ENCODE data around the gene BEND7.
A peak's percentile ranks its signal among the peaks of the same experiment; 100 is the strongest.
"Not testable (repeated sequence)": the region's sequence is repeated elsewhere in the genome, so short reads cannot be mapped to it uniquely, and the experiment has no call there.

Gene BEND7

DNA sequence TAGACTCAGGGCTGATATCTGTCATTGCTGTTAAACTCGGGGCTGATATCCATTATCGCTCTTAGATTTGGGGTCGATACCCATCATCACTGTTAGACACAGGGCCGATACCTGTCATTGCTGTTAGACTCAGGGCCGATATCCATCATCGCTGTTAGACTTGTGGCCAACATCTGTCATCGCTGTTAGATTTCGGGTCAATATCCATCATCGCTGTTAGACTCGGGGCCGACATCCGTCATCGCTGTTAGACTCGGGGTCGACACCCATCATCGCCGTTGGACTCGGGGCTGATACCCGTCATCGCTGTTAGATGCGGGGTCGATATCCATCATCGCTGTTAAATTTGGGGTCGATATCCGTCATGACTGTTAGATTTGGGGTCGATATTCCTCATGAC is 54.8 kb downstream of the BEND7 start:
- DNase-seq: no peak

DNA sequence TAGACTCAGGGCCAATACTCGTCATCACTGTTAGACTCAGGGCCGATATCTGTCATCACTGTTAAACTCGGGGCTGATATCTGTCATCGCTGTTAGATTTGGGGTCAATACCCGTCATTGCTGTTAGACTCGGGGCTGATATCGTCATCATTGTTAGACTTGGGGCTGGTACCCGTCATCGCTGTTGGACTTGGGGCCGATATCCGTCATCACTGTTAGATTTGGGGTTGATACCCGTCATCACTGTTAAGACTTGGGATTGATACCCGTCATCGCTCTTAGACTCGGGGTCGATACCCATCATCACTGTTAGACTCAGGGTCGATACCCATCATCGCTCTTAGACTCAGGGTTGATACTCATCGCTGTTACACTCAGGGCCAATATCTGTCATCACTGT is 56.5 kb downstream of the BEND7 start:
- DNase-seq: no peak

DNA sequence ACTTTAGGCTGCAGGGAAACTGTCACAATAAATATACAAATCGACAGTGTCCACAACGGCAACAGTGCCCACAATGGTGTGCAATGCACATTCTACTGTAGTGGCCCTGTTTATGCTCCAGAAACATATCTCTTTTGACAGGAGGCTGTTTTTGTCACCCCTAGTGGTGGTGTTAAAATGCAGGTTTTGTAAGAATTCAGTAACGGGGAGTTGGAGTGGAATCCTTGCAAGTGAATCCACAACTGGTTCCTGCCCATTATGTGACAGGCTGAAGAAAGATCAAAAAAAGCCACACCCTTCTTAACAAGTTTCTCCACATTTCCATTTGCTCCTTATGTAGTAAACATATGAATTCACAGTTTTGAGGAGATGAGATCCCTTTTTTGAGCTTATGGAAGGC is 58.5 kb downstream of the BEND7 start:
- DNase-seq: no peak

DNA sequence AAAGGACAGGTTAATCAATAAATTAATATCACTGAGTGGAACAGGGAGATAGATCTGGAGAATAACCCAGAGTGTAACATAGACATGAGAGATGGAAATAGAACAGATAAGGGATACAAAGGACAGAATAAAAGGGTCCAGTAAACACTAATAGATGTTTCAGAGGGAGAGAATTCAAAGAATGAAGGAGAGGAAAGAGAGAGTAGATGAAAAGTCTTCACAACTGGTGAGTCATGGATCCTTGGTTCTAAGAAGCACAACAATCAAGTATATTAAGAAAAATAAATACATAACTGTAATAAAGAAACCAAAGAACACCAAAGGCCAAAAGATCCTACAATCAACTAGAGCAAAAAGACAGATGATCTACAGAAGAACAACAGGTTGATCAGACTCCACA is 66.3 kb downstream of the BEND7 start:
- DNase-seq: peak; percentile 48

DNA sequence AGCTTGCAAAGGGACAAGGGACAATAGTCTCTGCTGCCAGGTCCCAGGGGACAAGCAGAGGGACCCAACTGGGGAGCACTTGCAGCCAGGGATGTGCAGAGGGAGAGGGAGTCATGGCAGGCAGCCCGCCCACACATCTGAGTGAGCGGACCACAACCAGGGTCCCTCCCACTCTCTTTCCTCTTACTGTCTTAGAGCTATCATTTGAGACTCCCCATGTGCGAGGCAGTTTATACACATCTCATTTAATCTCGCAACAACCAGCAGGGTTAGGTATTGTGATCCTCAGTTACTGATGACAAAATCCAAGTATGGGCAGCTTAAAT is 70.2 kb downstream of the BEND7 start:
- DNase-seq: no peak

DNA sequence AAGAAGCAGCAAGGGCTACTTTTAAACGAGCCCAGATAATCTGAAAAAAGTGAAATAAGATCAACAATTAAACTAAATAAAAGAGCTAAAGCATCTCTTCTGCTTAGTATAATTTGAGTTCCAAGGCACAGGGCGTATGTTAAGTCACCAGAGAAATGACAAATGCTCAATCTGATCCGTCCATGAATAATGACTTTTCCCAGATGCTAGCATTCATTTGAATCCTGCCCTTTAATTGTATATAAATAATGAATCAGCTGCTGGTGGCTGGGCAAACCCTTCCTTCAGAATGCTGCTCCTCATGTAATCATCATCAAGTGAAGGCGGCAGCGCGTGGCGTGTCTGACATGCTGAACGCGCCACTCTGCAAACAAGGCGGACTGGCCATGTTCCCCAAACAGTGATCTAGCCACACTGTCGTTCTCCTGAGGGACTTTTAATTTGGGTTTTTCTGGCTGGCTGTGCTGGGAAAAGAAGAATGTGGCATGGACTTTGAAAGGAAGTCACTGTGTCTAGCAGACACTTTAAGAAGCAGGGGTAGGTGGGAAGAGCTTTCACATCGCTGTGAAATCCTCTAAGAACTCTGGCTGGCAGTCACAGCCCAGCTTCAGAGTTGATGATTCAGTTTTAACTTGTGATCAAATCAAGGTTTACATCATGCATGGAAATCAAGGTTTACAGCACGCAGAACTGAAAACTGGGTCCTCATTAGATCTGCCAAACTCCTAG is 70.7 kb downstream of the BEND7 start:
- DNase-seq: no peak

DNA sequence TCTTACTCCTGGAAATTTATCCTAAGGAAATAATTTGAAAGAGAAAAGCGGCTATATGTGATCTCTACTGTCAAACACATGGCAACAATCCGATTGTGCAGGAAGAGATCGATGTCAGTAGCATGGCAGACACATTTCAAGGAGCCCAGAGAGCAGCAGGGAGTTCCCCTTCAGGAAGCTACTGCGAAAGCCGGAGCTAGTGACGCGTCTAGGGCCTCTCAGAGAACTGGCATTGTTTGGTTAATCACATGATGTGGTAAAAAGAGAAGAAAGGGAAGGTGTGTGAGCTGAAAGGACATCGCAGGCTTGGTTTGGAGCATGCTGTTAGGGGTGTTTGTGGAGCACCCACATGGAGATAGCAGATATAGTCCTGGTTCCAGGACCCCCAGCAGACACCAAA is 74.9 kb downstream of the BEND7 start:
- DNase-seq: no peak

DNA sequence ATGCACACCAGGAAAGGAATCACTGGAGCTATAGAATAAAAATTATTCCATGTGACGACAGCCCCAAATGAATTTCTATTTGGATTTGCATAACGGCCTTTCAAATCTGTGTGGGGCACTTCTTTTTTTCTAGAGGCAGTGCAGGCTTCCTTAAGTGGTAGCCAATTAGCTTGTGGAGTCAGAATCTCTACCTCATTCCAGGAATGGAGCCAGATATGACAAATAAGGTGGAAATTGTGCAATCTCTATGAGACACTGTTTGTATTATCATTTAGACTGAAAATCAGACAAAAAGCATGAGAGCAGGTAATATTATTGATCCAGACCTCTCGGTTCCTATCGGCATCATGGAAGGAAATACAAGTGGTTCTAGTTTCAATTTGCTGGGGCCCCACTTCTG is 78.7 kb downstream of the BEND7 start:
- DNase-seq: peak; percentile 11

DNA sequence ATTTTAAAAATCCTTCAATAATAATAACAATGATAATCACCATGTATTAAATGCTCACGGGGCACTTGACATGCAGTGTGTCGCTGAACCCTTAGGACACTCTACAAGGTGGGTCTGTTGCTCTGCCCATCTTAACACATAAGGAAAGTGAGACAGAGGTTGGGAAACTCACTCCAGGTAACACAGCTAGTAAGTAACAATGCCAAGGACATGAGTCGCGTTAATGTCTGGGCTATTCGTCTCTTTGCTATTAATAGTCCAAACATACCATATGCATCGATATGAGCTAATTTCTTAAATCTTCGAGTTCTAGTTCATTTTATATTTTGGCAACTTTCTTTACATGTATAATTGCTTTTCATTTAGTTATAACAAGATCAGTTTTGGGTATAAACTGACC is 79.5 kb downstream of the BEND7 start:
- DNase-seq: peak; percentile 25

DNA sequence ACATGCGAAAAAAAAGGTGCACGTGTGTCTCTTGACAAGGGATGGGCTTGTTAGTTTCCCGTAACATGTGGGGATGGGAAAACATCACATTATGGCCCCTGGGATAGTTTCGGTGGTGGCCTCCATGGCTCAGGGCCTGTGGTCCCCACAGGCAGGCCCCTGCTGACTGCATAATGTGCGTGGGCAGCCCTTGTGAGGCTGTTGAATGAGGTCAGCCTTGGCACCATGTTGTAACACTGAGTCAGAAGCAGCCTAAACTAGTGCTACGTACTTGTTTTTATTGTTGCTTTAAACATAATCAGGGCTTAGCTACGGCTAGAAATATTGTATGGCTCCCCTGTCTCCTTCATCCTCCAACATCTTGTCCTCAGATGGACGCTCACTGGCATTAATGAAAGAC is 80.6 kb downstream of the BEND7 start:
- DNase-seq: no peak

DNA sequence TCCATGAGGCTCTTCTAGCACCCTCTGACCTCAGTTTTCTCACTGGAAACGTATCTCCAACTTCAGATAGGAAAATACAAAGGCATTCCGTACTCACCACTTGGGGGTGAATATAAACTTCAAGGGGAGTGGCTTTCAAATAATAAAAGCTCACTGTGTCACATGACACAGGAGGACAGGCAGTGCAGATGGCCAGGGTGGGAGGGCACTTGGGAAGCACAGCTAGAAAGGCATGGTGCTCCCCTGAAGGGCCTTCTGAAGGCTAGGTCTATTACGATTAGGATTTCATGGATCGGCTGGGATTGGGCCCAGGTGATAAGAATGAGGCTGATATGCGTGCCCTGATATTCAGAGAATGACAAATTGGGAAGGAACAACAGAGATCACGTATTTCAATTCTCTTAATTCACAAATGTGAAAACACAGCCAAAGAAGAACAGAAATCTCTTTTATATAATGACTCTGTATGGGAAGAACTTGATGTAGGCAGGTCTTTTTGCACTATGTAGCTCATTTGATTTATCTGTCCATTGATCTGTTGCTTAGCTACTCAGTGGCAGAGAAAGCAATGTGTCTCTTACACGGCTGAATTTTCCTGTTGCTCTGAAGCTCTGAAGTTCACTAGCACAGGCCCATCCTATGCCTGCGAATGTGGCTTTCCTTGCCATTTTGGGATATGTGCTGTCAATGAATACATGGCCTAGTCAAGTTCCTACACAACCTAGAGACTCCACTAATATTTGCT is 83.0 kb downstream of the BEND7 start:
- DNase-seq: no peak

DNA sequence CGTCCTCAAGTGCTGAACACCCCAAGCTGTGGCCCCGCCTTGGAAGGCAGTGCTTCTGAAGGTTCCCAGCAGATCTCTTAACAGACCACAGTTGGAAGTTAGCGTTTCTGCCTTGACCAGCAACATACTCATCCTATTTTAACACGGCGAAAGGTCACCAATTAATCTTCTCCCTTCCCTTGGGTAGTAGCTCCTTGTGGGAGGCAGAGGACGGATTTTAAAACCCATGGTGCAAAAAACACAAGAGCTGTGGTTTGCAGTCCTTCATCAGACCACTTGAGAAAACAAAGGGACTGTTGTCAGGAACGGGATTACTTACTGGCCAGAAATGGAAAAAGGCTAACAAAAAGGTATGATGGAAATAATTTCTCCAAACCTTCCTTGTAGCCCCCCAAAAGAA is 87.3 kb downstream of the BEND7 start:
- DNase-seq: no peak

DNA sequence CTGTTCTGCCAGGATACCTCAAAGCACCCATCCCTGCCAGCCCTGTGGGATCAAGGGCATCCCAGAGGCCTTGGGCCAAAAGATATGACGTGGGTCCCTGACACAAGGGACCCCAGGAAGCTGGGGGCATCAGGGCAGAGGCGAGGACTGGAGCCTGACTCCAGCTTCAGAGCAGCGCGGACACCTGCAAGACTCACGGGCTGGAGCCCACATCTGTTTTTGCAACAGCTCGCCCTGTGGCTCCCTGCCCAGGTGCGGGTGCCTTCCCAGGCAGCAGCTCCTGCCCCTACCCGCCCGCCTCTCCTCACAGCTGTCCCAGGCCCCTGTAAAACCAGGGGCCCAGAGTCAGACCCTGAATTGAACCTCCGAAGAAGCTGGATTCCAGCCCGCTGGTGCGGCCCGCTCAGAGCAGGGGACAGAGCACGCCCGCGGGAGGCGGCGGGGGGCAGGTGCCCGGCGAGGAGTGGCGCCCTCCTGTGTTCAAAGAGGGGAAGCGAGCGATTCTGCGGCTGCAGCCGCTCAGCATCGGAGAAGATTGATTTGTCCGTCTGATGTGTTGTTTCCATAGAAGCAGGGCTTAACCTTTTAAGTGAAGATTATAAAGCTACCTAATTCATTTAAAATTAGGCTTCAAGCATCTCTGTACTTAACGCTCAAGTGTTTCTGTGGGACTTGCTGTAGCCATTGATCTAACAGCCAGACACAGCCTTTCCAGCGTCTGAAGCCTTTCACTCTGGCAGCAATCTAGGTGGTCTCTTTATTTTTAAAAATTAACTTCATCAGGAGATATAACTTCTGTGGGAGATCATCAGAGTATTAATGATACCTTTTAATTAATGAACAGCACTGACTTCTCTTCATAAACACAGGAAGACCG is 88.4 kb downstream of the BEND7 start:
- DNase-seq: peak; percentile 23

DNA sequence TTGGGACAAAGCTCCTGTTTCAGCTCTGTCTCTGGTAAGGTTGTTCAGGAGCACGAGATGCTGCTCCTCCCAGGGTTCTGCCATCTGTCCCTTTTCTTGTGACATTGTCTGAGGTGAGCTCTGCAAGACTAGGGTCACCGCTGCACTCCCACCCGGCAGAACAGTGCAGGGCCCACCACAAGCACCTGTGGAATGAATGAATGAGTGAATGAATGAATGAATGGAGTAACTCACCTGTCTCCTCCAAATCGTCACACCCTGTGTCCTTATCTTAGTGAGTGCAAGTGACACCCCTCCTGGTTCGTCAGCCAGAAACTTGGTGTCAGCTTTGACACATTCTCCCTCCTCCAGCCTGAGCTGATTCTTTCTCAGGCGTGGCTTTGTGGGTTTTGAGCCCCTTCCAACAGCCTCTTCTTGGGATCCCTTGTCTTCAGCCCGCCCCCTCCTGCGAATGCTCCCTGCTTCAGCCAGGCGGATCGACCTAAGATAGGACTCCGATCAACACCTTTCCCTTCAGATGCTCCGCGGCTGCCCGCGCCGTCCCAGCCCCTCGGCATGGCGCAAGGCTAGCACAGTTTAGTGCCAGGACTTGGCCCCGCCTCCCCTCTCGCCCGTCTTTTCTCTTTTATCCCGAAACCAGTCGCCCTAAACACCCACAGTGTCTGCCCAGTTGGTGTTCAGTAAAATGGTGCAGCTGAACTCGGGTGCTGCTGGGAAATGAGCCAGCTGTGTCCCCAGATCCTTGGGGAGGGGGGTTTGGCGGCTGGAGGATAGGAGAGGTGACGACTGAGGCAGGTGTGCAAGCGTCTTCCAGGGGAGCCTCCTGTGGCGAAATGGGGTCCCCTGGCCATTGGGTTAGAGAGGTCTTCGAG is 89.3 kb downstream of the BEND7 start:
- DNase-seq: no peak

DNA sequence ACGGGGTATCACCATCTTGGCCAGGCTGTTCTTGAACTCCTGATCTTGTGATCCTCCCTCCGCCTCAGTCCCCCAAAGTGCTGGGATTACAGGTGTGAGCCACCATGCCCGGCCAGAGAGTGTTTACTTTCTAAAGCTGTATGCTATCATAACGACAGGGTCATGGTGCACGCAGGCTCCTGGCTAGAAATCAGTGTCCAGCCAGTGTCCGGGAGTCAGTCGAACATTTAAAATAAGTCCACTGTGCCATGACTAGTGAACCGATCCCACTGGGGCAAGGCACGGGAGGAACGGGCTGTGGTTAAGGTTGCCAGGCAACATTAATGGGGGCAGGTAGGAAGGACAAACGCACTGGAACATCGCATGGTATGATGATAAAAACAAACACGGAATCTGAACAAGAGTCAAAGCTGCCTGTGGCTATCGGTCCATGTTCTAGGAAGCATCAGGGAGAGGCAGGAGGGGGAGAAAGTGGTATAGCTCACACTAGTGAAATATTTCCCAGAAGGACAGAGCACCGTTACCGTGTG is 91.7 kb downstream of the BEND7 start:
- DNase-seq: no peak

DNA sequence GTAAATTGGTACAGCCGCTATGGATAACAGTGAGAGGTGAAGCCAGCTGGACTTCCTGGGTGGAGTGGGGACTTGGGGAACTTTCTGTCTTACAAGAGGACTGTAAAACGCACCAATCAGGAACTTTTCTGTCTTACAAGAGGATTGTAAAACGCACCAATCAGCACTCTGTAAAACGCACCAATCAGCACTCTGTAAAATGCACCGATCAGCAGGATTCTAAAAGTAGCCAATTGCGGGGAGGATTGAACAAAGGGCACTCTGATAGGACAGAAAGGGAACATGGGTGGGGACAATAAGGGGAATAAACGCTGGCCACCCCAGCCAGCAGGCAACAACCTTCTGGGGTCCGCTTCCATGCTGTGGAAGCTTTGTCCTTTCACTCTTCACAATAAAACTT is 100.9 kb downstream of the BEND7 start:
- DNase-seq: not testable (repeated sequence)

DNA sequence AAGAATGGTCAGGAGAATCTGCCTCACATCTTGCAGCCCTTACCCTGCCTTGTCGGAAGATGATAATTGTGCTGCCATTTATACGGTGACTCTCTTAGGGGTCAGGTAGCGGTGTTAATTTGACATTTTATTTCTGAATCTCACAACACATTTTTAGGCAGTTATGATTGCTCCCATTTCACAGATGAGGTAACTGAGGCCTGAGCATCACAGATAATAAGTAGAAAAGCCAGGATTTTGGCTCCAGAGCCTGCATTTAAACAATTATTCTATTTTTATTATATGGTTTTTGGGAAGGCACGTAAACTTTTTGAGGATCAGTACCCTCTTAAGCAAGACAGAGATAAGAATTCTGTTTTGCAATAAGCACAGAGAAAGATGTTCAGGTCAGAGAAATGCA is 103.4 kb downstream of the BEND7 start:
- no peak for DNase-seq

DNA sequence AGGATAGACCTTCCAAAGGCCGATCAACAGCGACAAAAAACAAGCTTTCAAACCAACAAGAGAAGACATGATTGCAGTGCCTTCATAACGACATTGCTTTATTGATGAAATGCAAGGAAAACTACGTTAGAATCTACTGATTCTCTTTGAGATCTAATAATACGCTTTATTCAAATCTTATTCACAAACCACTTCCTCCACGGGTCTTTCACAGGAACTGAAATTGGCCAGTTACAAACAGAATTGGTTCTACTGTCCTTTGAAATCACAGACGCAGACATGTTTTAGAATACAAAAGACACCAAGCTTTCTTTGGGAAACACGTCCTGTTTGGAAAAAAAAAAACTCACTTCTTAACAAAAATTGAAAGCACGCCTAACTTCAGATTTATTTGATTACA is 106.0 kb downstream of the BEND7 start:
- DNase-seq: no peak

DNA sequence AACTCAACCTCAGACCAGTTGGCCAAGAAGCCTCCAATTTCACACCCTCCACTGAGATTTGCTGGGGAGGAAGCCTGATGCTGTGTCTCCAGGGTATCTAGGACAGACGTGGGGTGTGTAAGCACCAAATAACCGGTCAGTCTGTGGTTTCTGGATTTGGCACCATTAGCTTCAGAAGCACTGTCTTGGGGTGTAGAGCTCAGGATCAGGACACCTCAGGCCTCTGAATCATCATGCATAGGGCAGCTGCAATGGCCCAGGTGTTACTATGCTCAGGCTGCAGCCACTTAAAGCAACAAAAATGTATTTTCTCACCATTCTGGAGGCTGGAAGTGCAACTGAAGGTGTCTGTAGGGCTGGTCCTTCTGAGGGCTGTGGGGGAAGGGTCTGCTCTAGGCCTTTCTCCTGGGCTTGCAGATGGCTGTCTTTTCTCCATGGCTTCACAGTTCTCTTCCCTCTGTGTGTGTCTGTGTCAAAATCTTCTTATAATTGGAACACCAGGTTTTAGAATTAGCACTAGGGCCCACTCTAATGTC is 107.4 kb downstream of the BEND7 start:
- no peak for DNase-seq

DNA sequence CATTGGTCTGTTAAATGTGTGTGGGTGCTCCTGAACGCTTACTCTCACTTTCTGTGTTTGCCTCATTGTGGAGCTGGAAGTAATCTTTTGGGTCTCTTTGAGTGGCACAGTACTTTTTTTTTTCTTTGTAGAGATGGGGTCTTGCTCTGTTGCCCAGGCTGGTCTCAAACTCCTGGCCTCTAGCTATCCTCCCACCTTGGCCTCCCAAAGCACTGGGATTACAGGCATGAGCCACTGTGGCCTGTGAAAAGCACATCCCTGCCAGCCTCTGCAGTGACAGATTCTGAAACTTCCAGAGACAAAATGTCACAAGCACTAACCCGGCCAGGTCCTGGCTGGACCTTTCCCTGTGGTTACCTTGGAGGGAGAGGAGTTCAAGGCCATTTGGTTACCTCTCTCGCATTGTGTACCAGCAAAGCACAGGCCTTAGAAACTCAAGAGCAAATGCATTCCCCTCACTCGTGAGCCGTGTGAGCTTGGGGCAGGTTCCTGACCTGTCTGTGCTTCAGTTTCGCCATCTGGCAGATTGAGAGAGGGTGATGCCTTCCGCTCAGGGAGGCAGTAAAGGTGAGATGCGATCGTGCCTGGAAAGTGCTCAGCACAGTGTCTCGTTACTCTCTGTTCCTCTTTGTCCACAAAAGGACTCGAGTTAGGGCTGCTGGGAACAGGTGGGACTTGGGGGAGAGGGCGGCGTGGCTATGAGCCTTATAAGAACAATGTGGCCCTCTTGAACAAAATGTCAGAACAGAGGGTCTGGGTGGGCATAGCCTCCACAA is 108.1 kb downstream of the BEND7 start:
- no peak for DNase-seq

DNA sequence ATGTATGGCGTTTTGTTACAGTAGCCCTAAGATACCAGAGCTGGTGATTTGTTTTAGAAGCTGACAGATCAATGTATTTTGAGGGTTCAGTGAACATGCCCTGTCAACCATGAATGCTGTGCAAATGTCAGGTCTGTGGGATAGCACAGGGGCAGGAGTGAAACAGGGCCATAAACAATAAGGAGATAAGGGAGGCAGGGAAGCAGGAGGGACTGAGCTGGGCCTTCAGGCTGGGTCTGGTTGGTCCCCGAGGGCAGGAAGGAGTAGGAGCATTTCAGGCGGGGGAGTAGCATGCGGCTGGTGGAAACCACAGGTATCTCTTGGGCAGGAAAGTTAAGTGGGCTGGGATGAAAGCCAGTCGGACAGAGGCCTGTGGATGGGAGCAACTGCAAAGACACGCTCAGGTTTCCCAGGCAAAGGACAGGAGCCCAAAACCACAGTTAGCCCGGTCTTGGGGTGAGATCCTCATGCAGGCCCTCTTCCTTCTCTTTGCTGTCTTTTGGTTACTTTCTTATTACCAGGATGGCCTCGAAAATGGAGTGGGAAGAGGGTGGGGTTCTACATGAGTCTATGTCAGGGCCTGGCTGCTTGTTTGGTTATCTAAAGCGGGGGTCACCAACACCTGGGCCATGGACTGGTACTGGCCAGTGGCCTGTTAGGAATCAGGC is 111.2 kb downstream of the BEND7 start:
- no peak for DNase-seq
